ENCODE measurements around the gene EMC7. TPM values are rescaled to one million over a fixed set of nuclear protein-coding genes. Genes with fewer than 3 reads are reported as not detected.
"Not testable (repeated sequence)": the region's sequence is repeated elsewhere in the genome, so short reads cannot be mapped to it uniquely, and the experiment has no call there.

EMC7 gene
- total RNA-seq, 2 donors from 2014 or later = 63.9 to 88.7 TPM

DNA sequence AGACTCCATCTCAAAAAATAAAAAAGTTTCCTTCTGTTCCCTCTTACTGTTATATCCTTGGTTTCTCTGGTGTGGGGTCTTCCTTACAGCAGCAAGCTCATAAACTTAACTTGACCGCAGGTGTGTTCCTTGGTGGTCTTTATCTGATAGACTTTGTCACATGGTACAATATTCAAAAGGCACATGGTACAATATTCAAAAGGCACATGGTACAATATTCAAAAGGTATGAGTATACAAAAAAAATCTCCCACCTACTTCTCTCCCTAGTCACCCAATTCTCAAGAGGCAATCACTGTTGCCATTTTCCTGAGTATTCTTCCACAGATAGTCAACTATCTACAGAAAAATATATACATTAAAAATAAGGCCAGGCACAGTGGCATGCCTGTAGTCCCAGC is 4.8 kb upstream of the EMC7 start:
- ATAC-seq (no peak), DNase-seq (no peak)
- intact Hi-C loops (cut with DNase I) = loop anchor here in 1 of 2 donors (5.0 to 10.0 kb wide), 2 partner anchors 106 to 258 kb away; partner anchors contain the start of genes KATNBL1 and LPCAT4

DNA sequence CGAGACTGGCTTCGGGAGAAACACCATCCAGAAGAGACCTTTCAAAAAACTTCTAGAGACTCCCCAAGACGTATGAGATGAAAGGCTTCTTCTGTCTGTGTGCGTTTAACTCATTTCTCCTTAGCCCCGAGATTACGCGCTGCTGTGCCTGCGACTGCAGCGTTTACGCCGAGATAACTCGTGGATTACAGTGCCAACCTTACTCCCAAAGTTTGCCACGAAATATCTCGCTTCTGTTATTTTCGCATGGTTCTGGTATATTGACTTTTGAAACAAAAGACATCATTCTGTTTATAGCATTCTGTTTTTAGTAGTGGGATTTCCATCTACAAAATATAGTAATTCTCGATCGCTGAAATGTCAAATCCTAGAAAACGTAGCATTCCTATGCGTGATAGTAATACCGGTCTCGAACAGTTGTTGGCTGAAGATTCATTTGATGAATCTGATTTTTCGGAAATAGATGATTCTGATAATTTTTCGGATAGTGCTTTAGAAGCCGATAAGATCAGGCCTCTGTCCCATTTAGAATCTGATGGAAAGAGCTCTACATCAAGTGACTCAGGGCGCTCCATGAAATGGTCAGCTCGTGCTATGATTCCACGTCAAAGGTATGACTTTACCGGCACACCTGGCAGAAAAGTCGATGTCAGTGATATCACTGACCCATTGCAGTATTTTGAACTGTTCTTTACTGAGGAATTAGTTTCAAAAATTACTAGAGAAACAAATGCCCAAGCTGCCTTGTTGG is 688 bp upstream of the EMC7 start:
- intact Hi-C loops (cut with DNase I) = loop anchor here in 1 of 2 donors (5.0 to 10.0 kb wide), 2 partner anchors 120 to 262 kb away; partner anchors contain the start of gene LPCAT4
- peak in 1 of 2 donors; percentile 21 for ATAC-seq
- DNase-seq = no peak

DNA sequence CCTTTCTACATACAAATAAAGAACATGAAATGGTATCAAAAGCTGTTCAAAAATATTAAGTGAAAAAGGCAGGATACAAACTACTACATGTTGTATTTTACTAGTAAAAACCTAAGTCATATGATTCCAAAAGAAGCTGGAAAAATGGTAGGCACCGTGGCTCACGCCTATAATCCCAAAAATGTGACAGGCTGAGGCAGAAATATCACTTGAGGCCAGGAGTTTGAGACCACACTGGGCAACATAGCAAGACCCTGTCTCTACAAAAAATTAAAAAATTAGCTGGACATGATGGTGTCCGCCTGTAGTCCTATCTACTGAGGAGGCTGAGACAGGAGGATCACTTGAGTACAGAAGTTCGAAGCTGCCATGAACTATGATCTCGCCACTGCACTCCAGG is 1.7 kb downstream of the EMC7 start:
- intact Hi-C loops (cut with DNase I) = loop anchor here in 1 of 2 donors (5.0 to 10.0 kb wide), 2 partner anchors 122 to 265 kb away; partner anchors contain the start of gene LPCAT4
- DNase-seq (no peak), ATAC-seq (no peak)

DNA sequence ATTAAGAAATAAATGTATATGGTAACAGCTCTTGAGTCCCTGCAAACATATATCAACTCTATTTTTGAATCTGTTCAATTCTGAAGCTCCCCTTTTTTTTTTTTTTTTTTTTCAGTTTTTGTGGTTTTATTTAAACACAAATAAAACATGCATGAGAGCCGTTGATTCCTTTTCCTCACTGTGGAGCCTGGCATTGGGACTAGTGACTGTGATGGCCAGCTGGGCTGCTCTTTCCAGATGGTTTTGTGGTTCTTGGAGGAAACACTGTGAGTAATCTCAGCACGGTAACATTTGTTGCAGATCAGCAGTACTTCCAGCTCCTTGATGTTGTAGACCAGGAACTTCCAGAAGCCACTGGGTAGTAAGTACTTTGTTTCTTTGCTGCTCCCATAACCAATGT is 15.9 kb downstream of the EMC7 start:
- no peak for ATAC-seq
- intact Hi-C loops (cut with DNase I) = no loop called here
- DNase-seq = no peak

DNA sequence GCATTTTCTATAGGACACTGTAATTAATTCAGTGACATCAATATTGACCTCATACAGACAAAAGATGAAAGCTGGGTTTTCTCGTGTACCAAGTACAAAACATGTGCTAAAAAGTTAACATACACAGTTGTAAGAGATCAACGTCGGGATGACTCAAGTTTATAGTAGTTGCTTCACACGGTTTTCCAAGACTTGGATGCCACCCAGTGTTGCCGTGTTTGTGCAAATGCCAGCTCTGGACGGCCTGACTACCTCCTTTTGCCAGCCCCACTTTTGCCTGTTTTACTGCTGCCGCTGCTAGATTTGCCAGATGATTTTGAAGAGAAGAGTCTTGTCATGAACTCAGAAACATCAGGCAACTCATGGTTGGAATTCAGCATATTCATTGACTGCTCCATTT is 17.6 kb downstream of the EMC7 start:
- ATAC-seq (peak; percentile 47 to 54), DNase-seq (no peak)
- intact Hi-C loops (cut with DNase I) = no loop called here

DNA sequence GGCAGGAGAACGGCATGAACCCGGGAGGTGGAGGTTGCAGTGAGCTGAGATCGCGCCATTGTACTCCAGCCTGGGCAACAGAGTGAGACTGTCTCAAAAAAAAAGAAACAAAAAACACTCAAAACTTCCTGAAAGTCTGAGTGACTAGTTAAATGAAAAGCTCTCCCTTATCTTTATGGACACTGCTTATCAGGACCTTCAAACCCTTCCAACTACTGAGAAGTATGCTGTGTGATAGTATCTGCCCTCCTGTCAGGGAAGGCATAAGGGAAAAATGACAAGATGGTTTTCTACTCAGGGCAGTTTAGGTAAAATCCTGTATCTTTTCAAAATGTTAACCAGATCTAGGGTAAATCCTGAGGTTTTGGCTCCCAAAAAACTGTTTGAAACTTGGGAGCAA is 21.8 kb downstream of the EMC7 start:
- intact Hi-C loops (cut with DNase I) = no loop called here
- DNase-seq (no peak), ATAC-seq (no peak)

DNA sequence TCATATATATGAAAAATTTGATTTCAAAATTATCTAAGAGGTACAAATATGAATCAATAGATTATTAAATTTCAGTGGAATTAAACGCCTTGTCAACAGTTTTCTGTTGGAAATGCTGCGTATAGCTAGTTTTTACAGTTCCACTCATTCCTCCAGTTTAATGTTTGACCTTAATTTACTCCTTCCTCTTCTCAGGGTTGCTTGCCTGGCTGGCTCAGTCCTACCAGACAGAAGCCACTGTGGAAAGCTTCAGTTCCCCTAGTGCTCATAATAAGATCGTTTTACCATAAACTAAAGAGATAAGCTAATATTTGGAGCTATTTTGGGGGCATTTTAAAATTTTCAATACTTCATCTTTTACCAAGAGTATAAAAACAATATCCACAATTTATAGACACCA is 22.8 kb downstream of the EMC7 start:
- intact Hi-C loops (cut with DNase I) = no loop called here
- ATAC-seq (no peak), DNase-seq (no peak)

DNA sequence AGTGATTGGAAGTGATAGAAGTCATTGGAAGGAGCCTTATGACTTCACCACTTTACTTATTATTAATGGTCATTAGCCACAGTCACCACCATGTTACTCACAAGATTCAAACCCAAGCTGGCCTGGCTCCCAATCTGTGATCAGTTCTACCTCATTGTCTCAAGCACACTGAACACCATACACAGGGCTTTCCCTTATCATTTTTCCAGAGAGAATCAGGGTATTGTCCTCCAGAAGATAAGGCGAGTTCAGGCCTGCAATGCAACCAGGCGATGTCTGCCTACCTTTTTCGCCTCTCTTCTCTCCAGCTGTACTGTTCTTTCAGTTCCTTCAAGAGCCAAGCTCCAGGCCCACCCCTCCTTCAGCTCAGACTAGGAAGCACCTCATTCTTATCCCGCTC is 24.9 kb downstream of the EMC7 start:
- intact Hi-C loops (cut with DNase I) = no loop called here
- no peak for ATAC-seq
- no peak for DNase-seq

DNA sequence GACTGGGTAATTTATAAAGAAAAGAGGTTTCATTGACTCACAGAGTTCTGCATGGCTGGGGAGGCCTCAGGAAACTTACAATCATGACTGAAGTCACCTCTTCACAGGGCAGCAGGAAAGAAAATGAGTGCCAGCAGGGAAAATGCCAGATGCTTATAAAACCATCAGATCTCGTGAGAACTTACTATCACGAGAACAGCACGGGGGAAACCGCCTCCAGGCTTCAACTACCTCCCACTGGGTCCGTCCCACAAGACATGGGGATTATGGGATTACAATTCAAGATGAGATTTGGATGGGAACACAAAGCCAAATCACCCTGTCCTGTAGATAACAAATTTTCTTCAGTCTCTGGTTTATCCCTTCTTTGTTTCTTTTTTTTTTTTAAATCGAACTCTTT is 31.7 kb downstream of the EMC7 start:
- DNase-seq = no peak
- no peak for ATAC-seq
- intact Hi-C loops (cut with DNase I) = no loop called here

DNA sequence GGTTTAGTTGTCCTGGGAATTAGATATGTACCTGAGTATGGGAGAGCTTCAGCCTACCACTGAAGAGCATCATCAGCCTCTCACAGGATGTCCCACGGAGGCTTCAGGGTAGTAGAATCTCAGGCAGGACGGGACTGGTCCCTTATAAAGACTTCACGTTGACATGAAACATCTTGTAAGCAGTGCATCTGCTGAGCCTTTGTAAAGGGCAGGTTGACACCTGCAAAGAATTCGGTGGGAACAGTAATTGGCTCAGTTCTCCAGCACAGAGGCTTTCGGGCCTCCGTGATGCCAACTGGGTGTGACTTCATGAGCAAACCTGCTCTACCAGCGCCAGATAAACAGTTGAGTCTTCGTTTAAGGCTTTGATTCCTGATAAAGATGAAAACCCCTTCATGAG is 35.7 kb downstream of the EMC7 start:
- intact Hi-C loops (cut with DNase I) = loop anchor here in 1 of 2 donors (10.0 kb wide), 1 partner anchor 519 kb away; the partner anchor contains the start of gene GOLGA8B
- no peak for DNase-seq
- ATAC-seq = no peak

DNA sequence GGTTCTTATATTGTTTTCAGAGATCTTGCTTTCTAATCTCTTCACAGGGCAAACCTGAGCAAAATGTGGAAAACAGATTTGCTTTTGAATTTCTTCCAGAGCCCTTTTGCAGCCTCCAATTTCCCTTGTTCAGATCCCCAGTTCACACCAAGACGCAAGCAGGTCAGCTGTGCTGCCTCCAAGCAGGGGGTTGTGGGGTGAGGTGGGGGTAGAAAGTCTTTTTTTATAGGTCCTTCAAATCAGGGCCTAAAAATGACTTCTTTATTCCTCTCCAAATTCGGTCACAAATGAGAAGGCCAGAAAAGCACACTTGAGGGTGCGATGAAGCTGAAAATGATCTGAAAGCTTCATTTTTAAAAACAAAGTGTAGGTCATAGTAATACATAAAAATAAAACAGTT is 36.4 kb downstream of the EMC7 start:
- DNase-seq (no peak), ATAC-seq (no peak)
- intact Hi-C loops (cut with DNase I) = loop anchor here in 1 of 2 donors (10.0 kb wide), 1 partner anchor 520 kb away; the partner anchor contains the start of gene GOLGA8B

DNA sequence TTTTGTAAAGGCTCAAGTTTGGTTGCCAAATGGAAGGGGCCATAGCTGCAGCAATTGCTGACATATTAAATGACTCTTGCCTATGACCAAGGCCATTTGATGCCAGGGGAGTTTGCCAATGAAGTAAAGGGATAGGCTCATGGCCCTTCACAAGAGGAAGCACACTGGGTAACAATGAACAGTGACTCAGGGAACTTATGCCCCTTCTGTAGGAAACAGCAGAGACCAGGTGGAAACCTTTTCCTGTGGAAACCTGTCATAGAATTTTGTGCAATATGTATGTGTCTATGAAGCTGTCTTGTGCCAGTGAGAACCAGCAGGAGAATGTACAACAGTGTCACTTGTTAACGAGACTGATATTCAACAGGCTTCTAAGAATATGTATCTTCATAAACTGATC is 37.2 kb downstream of the EMC7 start:
- ATAC-seq (no peak), DNase-seq (no peak)
- intact Hi-C loops (cut with DNase I) = loop anchor here (5.0 to 10.0 kb wide), 2 partner anchors 148 to 520 kb away; partner anchors contain the start of genes GOLGA8B (in 1 of the 2) and KATNBL1 (in 1 of the 2)

DNA sequence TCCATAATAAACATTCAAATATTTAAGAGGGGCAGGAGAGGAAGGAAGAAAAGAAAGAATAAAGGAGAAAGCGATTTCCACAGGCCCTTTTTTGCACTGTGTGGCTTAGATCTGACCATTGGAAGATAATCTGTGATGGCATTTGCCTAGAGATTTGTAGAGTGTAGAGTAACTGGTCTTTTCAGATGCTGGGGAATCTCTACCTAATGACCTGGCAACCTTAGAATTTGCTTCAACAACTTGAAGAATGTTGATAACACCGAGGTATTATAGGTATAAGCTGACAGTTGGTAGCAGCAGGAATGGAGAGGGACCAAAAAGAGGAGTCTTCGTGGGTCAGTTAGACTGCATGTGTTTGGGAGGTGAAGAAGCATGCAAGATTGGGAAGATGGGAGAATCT is 41.7 kb downstream of the EMC7 start:
- intact Hi-C loops (cut with DNase I) = loop anchor here (5.0 to 10.0 kb wide), 2 partner anchors 152 to 525 kb away; partner anchors contain the start of genes GOLGA8B (in 1 of the 2) and KATNBL1 (in 1 of the 2)
- no peak for ATAC-seq
- DNase-seq = no peak

DNA sequence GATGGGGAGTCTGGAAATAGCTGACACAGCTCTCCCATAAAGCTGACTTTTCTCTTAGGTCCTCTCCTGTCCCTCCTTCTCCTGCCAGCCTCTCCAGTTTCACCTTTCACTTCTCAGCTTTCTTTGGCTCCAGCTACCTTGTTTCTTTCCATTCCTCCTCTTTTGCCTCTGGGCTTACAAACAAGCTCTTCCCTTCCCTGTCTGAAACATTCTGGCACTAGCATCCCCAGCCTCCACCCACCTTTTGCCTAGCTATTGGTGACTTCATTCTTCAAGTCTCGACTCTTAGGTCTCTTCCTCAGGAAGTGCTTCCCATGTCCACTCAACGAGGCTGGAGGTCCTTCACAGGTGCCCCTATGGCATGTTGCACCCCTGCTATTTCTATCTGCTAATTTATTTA is 42.2 kb downstream of the EMC7 start:
- intact Hi-C loops (cut with DNase I) = no loop called here
- DNase-seq = no peak
- ATAC-seq = no peak

DNA sequence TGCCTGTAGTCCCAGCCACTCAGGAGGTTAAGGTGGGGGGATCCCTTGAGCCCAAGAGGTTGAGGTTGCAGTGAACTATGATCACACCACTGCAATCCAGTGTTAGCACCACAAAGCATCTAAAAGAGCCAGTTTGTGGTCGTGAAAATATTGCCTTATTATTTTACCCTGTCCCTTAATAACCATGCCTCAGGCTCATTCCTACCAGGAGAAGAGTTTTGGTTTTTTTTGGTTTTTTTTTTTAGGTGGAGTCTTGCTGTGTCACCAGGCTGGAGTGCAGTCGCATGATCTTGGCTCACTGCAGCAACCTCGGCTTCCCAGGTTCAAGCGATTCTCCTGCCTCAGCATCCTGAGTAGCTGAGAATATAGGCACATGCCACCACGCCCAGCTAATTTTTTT is 44.8 kb downstream of the EMC7 start:
- intact Hi-C loops (cut with DNase I) = no loop called here
- ATAC-seq = no peak
- DNase-seq = no peak

DNA sequence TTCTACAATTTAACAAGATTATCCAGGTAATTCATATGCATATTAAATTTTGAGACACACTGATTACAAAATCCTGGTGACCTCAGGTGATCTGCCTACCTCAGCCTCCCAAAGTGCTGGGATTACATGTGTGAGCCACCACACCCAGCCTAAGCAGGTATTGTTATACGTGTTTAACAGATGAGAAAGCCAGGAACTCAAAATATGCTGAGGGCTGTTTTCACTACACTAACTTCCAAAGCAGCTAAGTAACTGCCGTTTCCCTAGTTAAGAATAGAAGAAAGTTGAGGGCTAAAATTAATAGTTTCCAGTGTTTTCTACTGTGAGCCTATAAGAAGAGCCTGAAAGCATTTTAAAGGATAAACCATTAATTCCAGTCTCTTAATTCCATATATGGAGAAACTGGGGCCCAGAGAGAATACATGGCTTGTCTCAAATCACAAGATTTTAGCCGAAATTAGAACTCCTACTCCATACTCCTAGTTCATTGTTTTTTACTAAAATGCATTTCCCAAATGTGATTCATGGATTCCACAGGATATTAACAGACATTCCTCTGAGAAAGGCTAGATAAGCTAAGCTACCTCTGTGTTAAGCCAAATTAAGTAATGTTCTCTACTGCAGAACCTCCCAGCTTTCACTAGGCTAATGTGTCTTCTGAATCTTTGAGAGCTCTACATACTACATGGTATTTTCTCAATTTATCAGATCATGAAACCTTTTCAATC is 45.6 kb downstream of the EMC7 start:
- ATAC-seq (peak; percentile 72 to 97), DNase-seq (no peak)
- intact Hi-C loops (cut with DNase I) = no loop called here

DNA sequence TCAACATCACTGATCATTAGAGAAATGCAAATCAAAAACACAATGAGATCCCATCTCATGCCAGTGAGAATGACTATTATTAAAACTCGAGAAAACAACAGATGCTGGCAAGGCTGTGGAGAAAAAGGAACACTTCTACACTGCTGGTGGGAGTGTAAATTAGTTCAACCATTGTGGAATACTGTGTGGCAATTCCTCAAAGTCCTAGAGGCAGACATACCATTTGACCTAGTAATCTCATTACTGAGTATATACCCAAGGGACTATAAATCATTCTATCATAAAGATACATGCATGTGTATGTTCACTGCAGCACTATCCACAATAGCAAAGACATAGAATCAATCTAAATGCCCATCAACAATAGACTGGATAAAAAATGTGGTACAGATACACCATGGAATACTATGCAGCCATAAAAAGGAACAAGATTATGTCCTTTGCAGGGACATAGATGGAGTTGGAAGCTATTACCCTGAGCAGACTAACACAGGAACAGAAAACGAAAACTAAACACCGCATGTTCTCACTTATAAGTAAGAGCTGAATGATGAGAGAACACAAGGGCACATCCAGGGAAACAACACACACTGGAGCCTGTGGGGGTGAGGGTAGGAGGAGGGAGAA is 47.5 kb downstream of the EMC7 start:
- ATAC-seq (no peak), DNase-seq (no peak)
- intact Hi-C loops (cut with DNase I) = no loop called here

DNA sequence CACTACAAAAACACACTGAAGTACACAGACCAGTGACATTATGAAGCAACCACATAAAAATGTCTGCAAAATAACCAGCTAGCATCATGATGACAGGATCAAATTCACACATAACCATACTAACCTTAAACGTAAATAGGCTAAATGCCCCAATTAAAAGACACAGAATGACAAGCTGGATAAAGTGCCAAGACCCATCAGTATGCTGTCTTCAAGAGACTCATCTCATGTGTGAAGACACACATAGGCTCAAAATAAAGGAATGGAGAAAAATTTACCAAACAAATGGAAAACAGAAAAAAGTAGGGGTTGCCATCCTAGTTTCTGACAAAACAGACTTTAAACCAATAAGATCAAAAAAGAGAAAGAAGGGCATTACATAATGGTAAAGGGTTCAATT is 51.3 kb downstream of the EMC7 start:
- intact Hi-C loops (cut with DNase I); ATAC-seq; DNase-seq: not testable (repeated sequence)

DNA sequence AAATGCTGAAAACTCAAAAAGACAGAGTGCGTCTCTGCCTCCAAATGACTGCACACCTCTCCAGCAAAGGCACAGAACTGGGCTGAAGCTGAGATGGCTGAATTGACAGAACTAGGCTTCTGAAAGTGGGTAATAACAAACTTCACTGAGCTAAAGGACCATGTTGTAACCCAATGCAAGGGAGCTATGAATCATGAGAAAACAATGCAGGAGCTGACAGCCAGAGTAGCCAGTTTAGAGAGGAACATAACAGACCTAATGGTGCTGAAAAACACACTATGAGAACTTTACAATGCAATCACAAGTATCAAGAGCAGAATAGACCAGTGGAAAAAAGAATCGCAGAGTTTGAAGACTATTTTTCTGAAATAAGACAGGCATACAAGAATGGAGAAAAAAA is 52.5 kb downstream of the EMC7 start:
- intact Hi-C loops (cut with DNase I) = no loop called here
- DNase-seq = no peak
- no peak for ATAC-seq
